LNCaP clone FGC (cell line): ENCODE measurements around the gene GLIPR1L1.

Experiments
- DNase-seq: peaks from one replicate; pipeline ENCODE4 v3.0.0-alpha.2; 2011; ENCODE audit warnings: low read depth
- H3K4me3 ChIP-seq: 2 replicates; pipeline ENCODE4 v1.5.1; 2011; ENCODE audit warnings: mild to moderate bottlenecking, low read depth, low read length, control low read depth
- CTCF ChIP-seq: IDR thresholded peaks from 2 replicates; pipeline ENCODE4 v1.5.1; 2012; ENCODE audit warnings: mild to moderate bottlenecking; ENCODE audit not compliant: control insufficient read depth, insufficient read depth; ENCODE audit errors: extremely low read depth

The GLIPR1L1 gene

DNA sequence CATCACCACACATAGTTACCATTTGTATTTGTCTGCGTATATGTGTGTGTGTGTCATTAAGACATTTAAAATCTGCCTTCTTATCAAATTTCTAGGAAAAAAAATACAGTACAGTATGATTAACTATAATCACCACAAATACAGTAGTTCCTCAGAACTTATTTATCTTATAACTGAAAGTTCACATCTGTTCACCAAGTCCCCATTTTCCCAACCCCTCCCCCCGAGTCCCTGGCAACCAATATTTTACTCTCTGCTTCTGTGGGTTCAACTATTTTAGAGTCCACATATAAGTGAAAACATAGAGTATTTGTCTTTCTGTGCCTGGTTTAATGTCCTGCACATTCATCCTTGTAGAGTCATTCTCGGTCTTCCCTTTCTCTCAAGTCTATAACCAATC, 16.7 kb upstream of the GLIPR1L1 start:
- H3K4me3 ChIP-seq = no peak overlapping the region
- no peak for DNase-seq
- no peak for TF ChIP-seq CTCF

GRCh38 chr12:75322464-75322863, 12.0 kb upstream of the GLIPR1L1 start:
- TF ChIP-seq CTCF = no peak
- DNase-seq = no peak
- no peak overlapping the region for H3K4me3 ChIP-seq

DNA sequence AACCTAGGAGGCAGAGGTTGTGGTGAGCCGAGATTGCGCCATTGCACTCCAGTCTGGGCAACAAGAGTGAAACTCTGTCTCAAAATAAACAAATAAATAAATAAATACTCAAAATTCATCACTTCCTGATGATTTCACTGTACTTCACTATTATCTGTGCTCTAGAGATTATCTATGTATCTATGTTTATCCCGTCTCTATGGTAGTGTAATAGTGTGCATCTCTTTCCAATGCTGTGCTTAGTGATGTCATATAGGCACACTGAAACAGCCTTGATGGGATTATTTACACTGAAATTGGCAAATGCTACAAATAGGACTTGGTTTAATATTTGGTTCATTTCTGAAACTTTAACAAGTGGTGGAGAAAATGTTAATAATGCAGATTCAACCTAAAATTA, 10.8 kb upstream of the GLIPR1L1 start:
- no peak for DNase-seq
- TF ChIP-seq CTCF = no peak
- no peak overlapping the region for H3K4me3 ChIP-seq

- DNase-seq = no peak
- H3K4me3 ChIP-seq = no peak overlapping the region
- TF ChIP-seq CTCF = no peak
Measured at GRCh38 chr12:75327642-75328041, 6.8 kb upstream of the GLIPR1L1 start.

DNA sequence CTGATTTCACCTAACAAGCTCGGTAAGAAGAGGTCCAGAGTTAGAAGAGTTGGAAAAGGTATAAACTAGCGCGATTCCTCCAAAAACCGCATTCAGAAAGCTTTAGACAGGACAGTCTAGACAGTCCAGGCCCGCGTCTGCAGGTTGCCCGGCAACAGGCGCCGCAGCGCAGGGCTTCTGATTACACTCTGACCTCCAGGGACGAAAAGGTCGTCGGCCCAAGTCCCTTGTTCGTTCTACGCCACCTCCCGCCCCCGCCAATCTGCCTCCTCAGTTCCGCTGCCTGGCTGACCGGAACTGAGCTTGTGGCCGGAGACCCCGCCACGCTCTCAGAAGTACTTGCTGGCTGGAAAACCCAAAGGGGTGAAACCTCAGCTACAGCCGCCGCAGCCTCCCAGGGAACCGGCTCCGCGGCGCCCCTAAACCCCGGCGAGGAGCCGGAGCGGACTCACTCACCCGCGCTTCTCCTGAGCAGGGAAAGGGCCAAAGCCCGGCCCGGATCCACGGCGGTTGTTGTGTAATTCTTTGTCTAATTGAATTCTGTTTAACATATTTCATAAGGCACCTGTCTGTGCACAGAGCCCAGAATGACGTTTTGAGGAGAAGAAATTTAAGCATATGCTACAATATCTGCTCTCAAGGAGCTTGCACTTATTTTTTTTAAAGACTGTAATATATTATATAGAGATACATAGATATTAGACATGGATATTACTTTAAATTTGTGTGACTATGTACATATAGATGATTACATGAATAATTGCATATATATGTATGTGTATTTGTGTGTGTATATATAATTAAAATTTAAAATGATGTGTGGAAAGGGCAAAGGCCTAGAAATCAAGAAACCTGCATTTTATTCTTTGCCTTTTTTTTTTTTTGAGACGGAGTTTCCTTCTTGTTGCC, 4.3 kb upstream of the GLIPR1L1 start, which contains the start of gene CAPS2:
CAPS2 (minus strand) TSS at position 407 of the 909 bp plus-strand sequence. CDS start 3,826 bp downstream, outside the sequence.
- no peak for TF ChIP-seq CTCF
- peak; percentile 44 for DNase-seq
- peak within 1 kb of the TSS; percentile 63 for H3K4me3 ChIP-seq

- no peak overlapping the region for H3K4me3 ChIP-seq
- DNase-seq = no peak
- TF ChIP-seq CTCF = no peak
Measured at GRCh38 chr12:75337905-75338304, 3.4 kb downstream of the GLIPR1L1 start.
